KMS-11 (cell line): ENCODE data around the gene MID1.

Source experiments
- H2AFZ ChIP-seq: fragments of 200-600 bp; sonication (generic); 2 replicates; pipeline ENCODE4 v1.6.1; 2016; ENCODE audit warnings: antibody characterized with exemption, mixed run types, low read depth
- H3K27ac ChIP-seq: fragments of 200-600 bp; sonication (generic); 2 replicates; pipeline ENCODE4 v1.6.1; 2016; ENCODE audit warnings: mild to moderate bottlenecking, mixed run types
- H3K27me3 ChIP-seq: fragments of 200-600 bp; sonication (generic); 2 replicates; pipeline ENCODE4 v1.6.1; 2017; ENCODE audit warnings: mild to moderate bottlenecking, low read depth, mixed run types, moderate library complexity; ENCODE audit not compliant: insufficient read depth
- H3K36me3 ChIP-seq: fragments of 200-600 bp; sonication (generic); 2 replicates; pipeline ENCODE4 v1.6.1; 2017; ENCODE audit warnings: mild to moderate bottlenecking, mixed run types; ENCODE audit not compliant: insufficient read depth
- H3K4me1 ChIP-seq: fragments of 200-600 bp; sonication (generic); 2 replicates; pipeline ENCODE4 v1.6.1; 2016; ENCODE audit warnings: mild to moderate bottlenecking, low read depth, mixed run types; ENCODE audit not compliant: poor library complexity, severe bottlenecking
- H3K4me2 ChIP-seq: fragments of 200-600 bp; sonication (generic); 2 replicates; pipeline ENCODE4 v1.7.0; 2016; ENCODE audit warnings: mild to moderate bottlenecking, mixed run types
- H3K4me3 ChIP-seq: fragments of 200-600 bp; sonication (generic); IDR thresholded peaks from 2 replicates; pipeline ENCODE4 v1.6.1; 2017; ENCODE audit warnings: low read depth, low read length, mixed read lengths; ENCODE audit not compliant: insufficient read depth
- H3K79me2 ChIP-seq: fragments of 200-600 bp; sonication (generic); 2 replicates; pipeline ENCODE4 v1.6.1; 2016; ENCODE audit warnings: low read depth, mixed run types; ENCODE audit not compliant: insufficient read depth
- H3K9ac ChIP-seq: fragments of 200-600 bp; sonication (generic); 2 replicates; pipeline ENCODE4 v1.6.1; 2016; ENCODE audit warnings: mild to moderate bottlenecking, mixed run types
- H4K20me1 ChIP-seq: fragments of 200-600 bp; sonication (generic); 2 replicates; pipeline ENCODE4 v1.6.1; 2016; ENCODE audit warnings: mild to moderate bottlenecking, mixed run types; ENCODE audit not compliant: insufficient read depth
- CTCF ChIP-seq: fragments of 200-600 bp; sonication (generic); conservative IDR thresholded peaks from 2 replicates; pipeline ENCODE4 v1.6.1; 2017; ENCODE audit warnings: low read depth, mild to moderate bottlenecking, antibody characterized with exemption, low read length, moderate library complexity, mixed read lengths

Gene MID1

GRCh38 chrX:10570601-10571000 lies 49.8 kb downstream of the MID1 start:
- no peak overlapping the region for H3K4me3 ChIP-seq
- H3K4me2 ChIP-seq: no peak overlapping the region
- H3K36me3 ChIP-seq: no peaks in the 10 kb centered on the region
- no peaks in the 10 kb centered on the region for H4K20me1 ChIP-seq
- no peak overlapping the region for H2AFZ ChIP-seq
- no peaks in the 10 kb centered on the region for H3K79me2 ChIP-seq
- H3K27ac ChIP-seq: no peak overlapping the region
- H3K27me3 ChIP-seq: no peaks in the 10 kb centered on the region
- H3K9ac ChIP-seq: no peak overlapping the region
- no peaks in the 10 kb centered on the region for H3K4me1 ChIP-seq
- TF ChIP-seq CTCF: no peak

- Histone ChIP-seq H3K4me3 (no peak overlapping the region), H3K9ac (no peak overlapping the region), H3K4me1 (no peaks in the 10 kb centered on the region), H3K27ac (no peak overlapping the region), H3K79me2 (no peaks in the 10 kb centered on the region), H4K20me1 (no peaks in the 10 kb centered on the region), H3K36me3 (no peaks in the 10 kb centered on the region), H3K4me2 (no peak overlapping the region), H3K27me3 (no peaks in the 10 kb centered on the region), H2AFZ (no peak overlapping the region)
- no peak for TF ChIP-seq CTCF
These were observed 50.4 kb downstream of the MID1 start for GRCh38 chrX:10569946-10570345.

GRCh38 chrX:10568428-10568827 lies 52.0 kb downstream of the MID1 start:
- no peak overlapping the region for H3K4me3 ChIP-seq
- H2AFZ ChIP-seq: no peak overlapping the region
- no peaks in the 10 kb centered on the region for H3K27me3 ChIP-seq
- H4K20me1 ChIP-seq: no peaks in the 10 kb centered on the region
- no peaks in the 10 kb centered on the region for H3K79me2 ChIP-seq
- no peak for TF ChIP-seq CTCF
- no peak overlapping the region for H3K27ac ChIP-seq
- H3K9ac ChIP-seq: no peak overlapping the region
- H3K4me1 ChIP-seq: no peaks in the 10 kb centered on the region
- H3K36me3 ChIP-seq: no peaks in the 10 kb centered on the region
- H3K4me2 ChIP-seq: no peak overlapping the region

- Histone ChIP-seq H3K4me2 (no peak overlapping the region), H3K36me3 (no peaks in the 10 kb centered on the region), H3K27me3 (no peaks in the 10 kb centered on the region), H3K27ac (no peak overlapping the region), H4K20me1 (no peaks in the 10 kb centered on the region), H3K79me2 (no peaks in the 10 kb centered on the region), H3K4me1 (no peaks in the 10 kb centered on the region), H3K4me3 (no peak overlapping the region), H2AFZ (no peak overlapping the region), H3K9ac (no peak overlapping the region)
- TF ChIP-seq CTCF: no peak
These were observed 53.2 kb downstream of the MID1 start for GRCh38 chrX:10567136-10567535.

- no peaks in the 10 kb centered on the region for H4K20me1 ChIP-seq
- H3K9ac ChIP-seq: no peak overlapping the region
- H3K4me1 ChIP-seq: no peaks in the 10 kb centered on the region
- H3K27ac ChIP-seq: no peak overlapping the region
- no peak for TF ChIP-seq CTCF
- H2AFZ ChIP-seq: no peak overlapping the region
- H3K27me3 ChIP-seq: no peaks in the 10 kb centered on the region
- no peaks in the 10 kb centered on the region for H3K79me2 ChIP-seq
- H3K4me3 ChIP-seq: no peak overlapping the region
- H3K4me2 ChIP-seq: no peak overlapping the region
- no peaks in the 10 kb centered on the region for H3K36me3 ChIP-seq
These were observed 53.7 kb downstream of the MID1 start for GRCh38 chrX:10566716-10567097.
